ENCODE measurements around the gene OR4X1. TPM values are rescaled to one million over a fixed set of nuclear protein-coding genes. Genes with fewer than 3 reads are reported as not detected.

Gene OR4X1
- total RNA-seq, 4 donors from 2014 or later = not detected

- Histone ChIP-seq H3K9me3 (peaks cover 0 to 23% (median 4%) of the 10 kb centered on the region in 4 donors), H3K27me3 (no peaks in the 10 kb centered on the region), H3K4me3 (no peak within 1 kb of the TSS), H3K4me1 (no peaks in the 10 kb centered on the region), H3K36me3 (no peaks in the 10 kb centered on the region), H3K27ac (peak within 1 kb of the TSS in 1 of 4 donors; percentile 0)
- no peak for DNase-seq (ENCODE audit: low spot score in 2 of 2)
- no peak for TF ChIP-seq CTCF (IDR thresholded peaks at IDR 0.05)
- no peak for TF ChIP-seq POLR2A (IDR thresholded peaks at IDR 0.05)
- no peak for TF ChIP-seq EP300 (IDR thresholded peaks at IDR 0.05)
Observed at GRCh38 chr11:48244804-48245203, 18.9 kb upstream of the OR4X1 start, which contains the start of gene OR4X2. OR4X2 (plus strand) TSS chr11:48245104; CDS start chr11:48245104, 0 bp downstream.

DNA sequence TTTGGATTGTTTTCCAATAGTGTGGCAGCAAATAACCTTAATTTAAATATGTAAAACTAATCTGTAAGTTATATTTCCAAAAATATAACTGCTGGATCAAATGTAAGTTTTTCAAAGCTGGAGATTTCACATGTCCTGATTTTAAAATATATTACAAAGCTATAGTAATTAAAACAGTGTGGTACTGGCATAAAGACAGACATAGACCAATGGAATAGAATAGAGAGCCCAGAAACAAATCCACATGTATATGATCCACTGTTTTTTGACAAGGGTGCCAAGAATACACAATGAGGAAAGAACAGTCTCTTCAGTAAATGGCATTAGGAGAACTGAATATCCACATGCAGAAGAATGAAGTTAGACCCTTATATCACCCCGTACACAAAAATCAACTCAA, 14.8 kb upstream of the OR4X1 start:
- DNase-seq (ENCODE audit: low spot score in 2 of 2) = no peak
- no peaks in the 10 kb centered on the region for H3K27me3 ChIP-seq
- no peak for TF ChIP-seq EP300 (IDR thresholded peaks at IDR 0.05)
- no peak for TF ChIP-seq POLR2A (IDR thresholded peaks at IDR 0.05)
- TF ChIP-seq CTCF (IDR thresholded peaks at IDR 0.05) = no peak
- H3K9me3 ChIP-seq = peaks cover 0 to 38% (median 5%) of the 10 kb centered on the region in 4 donors
- no peak overlapping the region for H3K4me3 ChIP-seq
- H3K27ac ChIP-seq = no peak overlapping the region
- WGBS, 2 donors = 90 to 91% methylated on average over 1 of the region's 1 CpG
- H3K36me3 ChIP-seq = no peaks in the 10 kb centered on the region
- no peaks in the 10 kb centered on the region for H3K4me1 ChIP-seq

- TF ChIP-seq CTCF (IDR thresholded peaks at IDR 0.05) (no peak), EP300 (IDR thresholded peaks at IDR 0.05) (no peak), POLR2A (IDR thresholded peaks at IDR 0.05) (no peak)
- Histone ChIP-seq H3K4me3 (no peak overlapping the region), H3K27ac (no peak overlapping the region), H3K27me3 (no peaks in the 10 kb centered on the region), H3K4me1 (no peaks in the 10 kb centered on the region), H3K36me3 (no peaks in the 10 kb centered on the region), H3K9me3 (no peaks in the 10 kb centered on the region)
- WGBS, 2 donors = 80 to 83% methylated on average over 2 of the region's 2 CpGs
- DNase-seq (ENCODE audit: low spot score in 2 of 2) = no peak
Observed at GRCh38 chr11:48261600-48261999, 2.1 kb upstream of the OR4X1 start.

- no peak overlapping the region for H3K4me3 ChIP-seq
- H3K27ac ChIP-seq = no peak overlapping the region
- 63 to 73% methylated on average over 3 of the region's 3 CpGs for WGBS, 2 donors
- no peaks in the 10 kb centered on the region for H3K4me1 ChIP-seq
- no peaks in the 10 kb centered on the region for H3K9me3 ChIP-seq
- no peak for TF ChIP-seq POLR2A (IDR thresholded peaks at IDR 0.05)
- no peak for TF ChIP-seq CTCF (IDR thresholded peaks at IDR 0.05)
- no peak for TF ChIP-seq EP300 (IDR thresholded peaks at IDR 0.05)
- DNase-seq (ENCODE audit: low spot score in 2 of 2) = no peak
- no peaks in the 10 kb centered on the region for H3K36me3 ChIP-seq
- H3K27me3 ChIP-seq = no peaks in the 10 kb centered on the region
Observed at GRCh38 chr11:48270621-48271020, 7.0 kb downstream of the OR4X1 start.

- Histone ChIP-seq H3K4me1 (no peaks in the 10 kb centered on the region), H3K9me3 (no peaks in the 10 kb centered on the region), H3K36me3 (no peaks in the 10 kb centered on the region), H3K27me3 (no peaks in the 10 kb centered on the region), H3K4me3 (no peak overlapping the region), H3K27ac (no peak overlapping the region)
- no peak for TF ChIP-seq CTCF (IDR thresholded peaks at IDR 0.05)
- TF ChIP-seq EP300 (IDR thresholded peaks at IDR 0.05) = no peak
- TF ChIP-seq POLR2A (IDR thresholded peaks at IDR 0.05) = no peak
- DNase-seq (ENCODE audit: low spot score in 2 of 2) = no peak
- 14 to 25% methylated on average over 1 of the region's 1 CpG for WGBS, 2 donors
Observed at GRCh38 chr11:48272606-48273005, 8.9 kb downstream of the OR4X1 start.
